AG04450 (cell line): Measurements from ENCODE around the gene NEK11. TPM values are rescaled to one million over a fixed set of nuclear protein-coding genes. Genes with fewer than 3 reads are reported as not detected.
"Not testable (repeated sequence)": the region's sequence is repeated elsewhere in the genome, so short reads cannot be mapped to it uniquely, and the experiment has no call there.

ENCODE experiments used
- CTCF ChIA-PET: fragments of 300-600, 350-600 bp; formaldehyde crosslinking; extraction: SDS; loops from one replicate; lab custom pipeline; 2022; ENCODE audit warnings: antibody characterized with exemption, inconsistent platforms; lab: Charles Lee
- POLR2A ChIA-PET: fragments of 350-600 bp; formaldehyde crosslinking; extraction: SDS; loops from one replicate; lab custom pipeline; 2021; ENCODE audit warnings: antibody characterized with exemption, inconsistent platforms; lab: Yijun Ruan, JAX
- DNase-seq: peaks from one replicate; pipeline ENCODE4 v3.0.0-alpha.2; 2011; ENCODE audit warnings: low read depth, low spot score
- H3K27ac ChIP-seq: one replicate; pipeline ENCODE4 v1.5.1; 2012; ENCODE audit warnings: low read depth, low read length, control low read depth
- H3K27me3 ChIP-seq: one replicate; pipeline ENCODE4 v1.6.0; 2012; ENCODE audit warnings: low read length; ENCODE audit not compliant: control insufficient read depth, insufficient read depth
- H3K4me3 ChIP-seq: 2 replicates; pipeline ENCODE4 v1.5.1; 2011; ENCODE audit warnings: mild to moderate bottlenecking, low read depth, low read length, control low read depth
- H3K9me3 ChIP-seq: 2 replicates; pipeline ENCODE4 v1.5.1; 2012; ENCODE audit warnings: low read length; ENCODE audit not compliant: control insufficient read depth, insufficient read depth
- CTCF ChIP-seq: IDR thresholded peaks from 2 replicates; pipeline ENCODE4 v1.5.1; 2011; ENCODE audit warnings: low read depth, low read length, control low read depth, inconsistent platforms
- polyA plus RNA-seq: library from polyadenylated mRNA; depleted of rRNA; stranded (reverse); fragments of >200 nt; gene quantifications from 2 replicates; pipeline ENCODE4 v1.2.3, GENCODE V29; 2011

Gene NEK11
- polyA plus RNA-seq, 1 experiment: 4.0 TPM

- Histone ChIP-seq H3K27ac (no peak overlapping the region), H3K9me3 (no peaks in the 10 kb centered on the region; the same call in 1 of the 2 replicates), H3K4me3 (no peak overlapping the region), H3K27me3 (no peaks in the 10 kb centered on the region)
- no peak for DNase-seq
- POLR2A ChIA-PET: no interaction called here
- no peak for TF ChIP-seq CTCF
- CTCF ChIA-PET: no interaction called here
Measured at GRCh38 chr3:131329774-131330173, 303.1 kb downstream of the NEK11 start.

- POLR2A ChIA-PET, H3K27me3 ChIP-seq, CTCF ChIA-PET: not testable (repeated sequence)
Measured at GRCh38 chr3:131331456-131332085, 304.9 kb downstream of the NEK11 start.

GRCh38 chr3:131338948-131339640 lies 312.4 kb downstream of the NEK11 start:
- CTCF ChIA-PET: no interaction called here
- TF ChIP-seq CTCF: no peak
- Histone ChIP-seq H3K4me3 (no peak overlapping the region), H3K9me3 (no peaks in the 10 kb centered on the region), H3K27ac (no peak overlapping the region), H3K27me3 (no peaks in the 10 kb centered on the region)
- DNase-seq: no peak
- POLR2A ChIA-PET: no interaction called here

More at GRCh38 chr3:131331456-131332085, 304.9 kb downstream of the NEK11 start:
- not testable (repeated sequence) for H3K4me3 ChIP-seq, H3K27ac ChIP-seq, DNase-seq, H3K9me3 ChIP-seq

- Histone ChIP-seq H3K27me3 (no peaks in the 10 kb centered on the region), H3K9me3 (no peaks in the 10 kb centered on the region), H3K27ac (no peak overlapping the region), H3K4me3 (no peak overlapping the region)
- no peak for DNase-seq
- CTCF ChIA-PET: no interaction called here
- POLR2A ChIA-PET: no interaction called here
- TF ChIP-seq CTCF: no peak
Measured at GRCh38 chr3:131341761-131342160, 315.1 kb downstream of the NEK11 start.

- no peak for DNase-seq
- no peak overlapping the region for H3K27ac ChIP-seq
- no peak overlapping the region for H3K4me3 ChIP-seq
- no peaks in the 10 kb centered on the region for H3K27me3 ChIP-seq
- CTCF ChIA-PET: no interaction called here
- TF ChIP-seq CTCF: no peak
- no peaks in the 10 kb centered on the region for H3K9me3 ChIP-seq
- POLR2A ChIA-PET: interaction anchor here (1.2 kb wide), 1 partner anchor 33 kb away, joined by 4 read pairs; the partner anchor contains the start of gene NUDT16
Measured at GRCh38 chr3:131348911-131349310, 322.2 kb downstream of the NEK11 start.
